Measurements from ENCODE around the gene TTC39C. TPM values are rescaled to one million over a fixed set of nuclear protein-coding genes. Genes with fewer than 3 reads are reported as not detected.

The TTC39C gene
- total RNA-seq, 4 donors from 2014 or later: 10.6 to 25.4 (median 12.9) TPM

DNA sequence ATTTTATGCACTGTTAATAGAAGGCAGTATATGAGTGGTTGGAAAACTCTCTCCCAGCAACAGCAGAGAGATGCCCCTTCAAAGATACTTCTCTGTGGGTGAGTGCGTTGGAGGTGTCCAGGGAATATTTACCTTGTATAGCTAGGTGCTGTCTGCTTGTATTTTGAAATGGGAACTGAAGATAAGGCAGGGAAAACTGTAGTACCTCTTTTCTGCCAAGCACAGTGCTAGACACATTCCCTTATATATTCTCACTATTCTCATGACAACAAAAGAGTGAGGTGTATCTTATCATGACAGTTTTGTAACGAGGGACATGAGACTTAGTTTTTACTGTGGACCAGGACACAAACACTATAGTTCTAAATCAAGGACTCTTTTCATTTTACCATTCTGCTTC, 2.1 kb downstream of the TTC39C start:
- H3K4me1 ChIP-seq: peaks cover 3 to 7% of the 10 kb centered on the region in 2 donors
- H3K27ac ChIP-seq: no peak overlapping the region
- H3K27me3 ChIP-seq: no peaks in the 10 kb centered on the region
- intact Hi-C loops (cut with DNase I): no loop called here
- 80 to 87% methylated on average over 2 of the region's 2 CpGs for WGBS, 2 donors
- no peak for TF ChIP-seq POLR2A (IDR thresholded peaks at IDR 0.05)
- TF ChIP-seq, protein P1, sequence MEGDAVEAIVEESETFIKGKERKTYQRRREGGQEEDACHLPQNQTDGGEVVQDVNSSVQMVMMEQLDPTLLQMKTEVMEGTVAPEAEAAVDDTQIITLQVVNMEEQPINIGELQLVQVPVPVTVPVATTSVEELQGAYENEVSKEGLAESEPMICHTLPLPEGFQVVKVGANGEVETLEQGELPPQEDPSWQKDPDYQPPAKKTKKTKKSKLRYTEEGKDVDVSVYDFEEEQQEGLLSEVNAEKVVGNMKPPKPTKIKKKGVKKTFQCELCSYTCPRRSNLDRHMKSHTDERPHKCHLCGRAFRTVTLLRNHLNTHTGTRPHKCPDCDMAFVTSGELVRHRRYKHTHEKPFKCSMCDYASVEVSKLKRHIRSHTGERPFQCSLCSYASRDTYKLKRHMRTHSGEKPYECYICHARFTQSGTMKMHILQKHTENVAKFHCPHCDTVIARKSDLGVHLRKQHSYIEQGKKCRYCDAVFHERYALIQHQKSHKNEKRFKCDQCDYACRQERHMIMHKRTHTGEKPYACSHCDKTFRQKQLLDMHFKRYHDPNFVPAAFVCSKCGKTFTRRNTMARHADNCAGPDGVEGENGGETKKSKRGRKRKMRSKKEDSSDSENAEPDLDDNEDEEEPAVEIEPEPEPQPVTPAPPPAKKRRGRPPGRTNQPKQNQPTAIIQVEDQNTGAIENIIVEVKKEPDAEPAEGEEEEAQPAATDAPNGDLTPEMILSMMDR (IDR thresholded peaks at IDR 0.05): peak in 1 of 6 experiments; percentile 16
- H3K4me3 ChIP-seq (replicated peaks in 1 of 3): no peak overlapping the region
- DNase-seq: no peak
- H3K9me3 ChIP-seq: no peaks in the 10 kb centered on the region
- no peaks in the 10 kb centered on the region for H3K36me3 ChIP-seq

DNA sequence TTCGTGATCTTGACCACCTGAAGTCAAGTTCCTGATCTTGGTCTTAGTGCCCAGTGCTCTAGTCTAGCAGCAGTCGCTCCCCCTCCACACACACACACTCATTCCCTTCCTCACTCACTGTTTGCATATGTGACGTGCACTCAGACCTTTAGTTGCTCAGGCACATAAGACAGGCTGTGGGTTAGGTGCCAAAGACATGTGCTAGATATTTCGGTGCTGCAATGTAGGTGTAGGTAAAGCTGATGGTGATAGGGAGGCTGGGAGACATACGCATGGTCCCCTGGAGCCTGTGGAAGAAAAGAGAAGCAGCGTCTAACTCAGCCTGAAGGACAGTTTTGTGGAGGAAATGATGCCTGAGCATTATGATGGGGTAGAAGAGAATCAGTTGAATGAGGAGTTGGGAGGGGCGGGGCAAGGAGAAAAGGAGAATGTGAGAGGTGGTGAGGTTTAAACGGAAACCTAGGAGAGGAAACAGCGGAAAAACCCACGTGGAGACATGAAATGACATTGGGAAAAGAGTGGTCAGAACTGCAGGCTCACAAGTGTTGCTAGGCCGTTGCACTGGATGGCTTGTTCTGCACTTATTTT, 3.8 kb downstream of the TTC39C start:
- H3K36me3 ChIP-seq: no peaks in the 10 kb centered on the region
- WGBS, 2 donors: 92 to 97% methylated on average over 11 of the region's 11 CpGs

DNA sequence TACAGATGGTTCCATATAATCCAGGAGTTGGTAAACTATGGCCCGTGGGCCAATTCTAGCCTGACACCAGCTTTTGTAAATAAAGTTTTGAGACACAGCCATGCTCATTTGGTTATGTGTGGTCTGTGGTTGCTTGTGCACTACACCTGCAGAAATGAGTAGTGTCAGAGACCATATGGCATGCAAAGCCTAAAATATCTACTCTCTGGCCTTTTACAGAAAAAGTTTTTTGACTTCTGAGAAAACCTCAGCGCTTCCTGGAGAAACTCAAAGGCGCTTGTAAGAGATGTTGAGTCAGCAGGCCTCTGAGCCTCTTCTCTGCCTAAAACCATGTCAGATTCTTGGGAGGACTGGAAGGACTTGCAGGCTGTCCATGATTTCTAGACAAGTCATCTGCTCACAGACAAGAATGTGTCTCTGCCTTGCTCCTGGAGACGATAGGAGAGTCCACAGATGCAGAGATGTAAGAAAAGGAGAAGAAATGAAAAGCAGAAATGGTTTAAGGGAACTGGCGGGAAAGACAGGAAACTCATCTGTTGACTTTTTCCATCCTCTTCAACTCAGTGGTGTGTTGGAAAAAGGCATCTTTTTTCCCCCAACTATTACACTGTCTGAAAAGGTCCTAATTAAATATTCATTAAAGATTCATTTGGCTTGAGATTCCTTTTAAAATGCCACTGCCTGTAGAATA, 5.2 kb downstream of the TTC39C start:
- Histone ChIP-seq H3K36me3 (no peaks in the 10 kb centered on the region), H3K4me3 (replicated peaks in 1 of 3) (no peak overlapping the region), H3K9me3 (no peaks in the 10 kb centered on the region), H3K27me3 (no peaks in the 10 kb centered on the region), H3K27ac (no peak overlapping the region), H3K4me1 (peaks cover 0 to 4% of the 10 kb centered on the region in 2 donors)
- TF ChIP-seq, protein P1 (IDR thresholded peaks at IDR 0.05): no peak
- no peak for TF ChIP-seq POLR2A (IDR thresholded peaks at IDR 0.05)
- DNase-seq: no peak
- 88 to 90% methylated on average over 5 of the region's 5 CpGs for WGBS, 2 donors
- intact Hi-C loops (cut with DNase I): no loop called here

More for the DNA sequence above, 3.8 kb downstream of the TTC39C start:
- H3K27ac ChIP-seq: no peak overlapping the region
- no peak overlapping the region for H3K4me3 ChIP-seq (replicated peaks in 1 of 3)
- no peaks in the 10 kb centered on the region for H3K27me3 ChIP-seq
- intact Hi-C loops (cut with DNase I): no loop called here
- H3K4me1 ChIP-seq: peaks cover 3 to 7% of the 10 kb centered on the region in 2 donors
- TF ChIP-seq POLR2A (IDR thresholded peaks at IDR 0.05): no peak
- TF ChIP-seq, protein P1 (IDR thresholded peaks at IDR 0.05): no peak
- no peaks in the 10 kb centered on the region for H3K9me3 ChIP-seq
- no peak for DNase-seq

DNA sequence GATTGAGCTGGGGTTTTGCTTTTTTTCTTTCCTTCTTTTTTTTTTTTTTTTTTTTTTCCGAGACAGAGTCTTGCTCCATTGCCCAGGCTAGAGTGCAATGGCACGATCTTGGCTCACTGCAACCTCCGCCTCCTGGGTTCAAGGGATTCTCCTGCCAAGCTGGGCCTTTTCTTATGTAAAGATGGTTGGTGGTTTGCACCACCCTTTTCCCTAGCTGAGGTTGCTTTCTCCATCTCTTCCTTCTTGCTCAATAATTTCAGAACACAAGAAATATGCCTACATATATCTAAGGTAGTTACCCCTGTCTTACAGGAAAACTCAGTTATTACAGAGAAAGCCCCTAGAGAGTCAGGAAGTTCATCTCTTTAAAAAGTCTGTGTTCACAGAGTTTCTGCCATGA, 7.0 kb downstream of the TTC39C start:
- 84 to 88% methylated on average over 3 of the region's 3 CpGs for WGBS, 2 donors
- DNase-seq: no peak
- Histone ChIP-seq H3K4me3 (replicated peaks in 1 of 3) (no peak overlapping the region), H3K9me3 (no peaks in the 10 kb centered on the region), H3K4me1 (no peaks in the 10 kb centered on the region), H3K27me3 (no peaks in the 10 kb centered on the region), H3K27ac (no peak overlapping the region), H3K36me3 (no peaks in the 10 kb centered on the region)
- TF ChIP-seq, protein P1 (IDR thresholded peaks at IDR 0.05): no peak
- TF ChIP-seq POLR2A (IDR thresholded peaks at IDR 0.05): no peak
- intact Hi-C loops (cut with DNase I): no loop called here

DNA sequence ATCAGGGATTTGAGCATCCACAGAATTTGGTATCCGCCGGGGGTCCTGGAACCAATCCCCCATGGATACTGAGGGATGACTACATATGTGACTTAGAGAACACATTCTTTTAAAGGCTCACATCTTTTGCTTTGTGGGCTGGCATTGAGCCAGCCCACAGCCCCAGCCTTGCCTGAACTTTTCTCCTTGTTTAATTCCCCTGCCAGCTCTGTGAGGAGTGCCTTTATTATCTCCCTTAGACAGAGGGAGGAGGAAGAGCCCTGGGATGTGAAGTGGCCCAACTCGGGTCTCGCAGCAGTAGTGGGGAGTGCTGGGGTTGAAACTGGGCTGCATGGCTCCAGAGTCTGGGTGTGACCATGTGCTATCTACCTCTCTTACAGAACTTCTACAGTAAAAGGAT, 7.6 kb downstream of the TTC39C start:
- Histone ChIP-seq H3K36me3 (no peaks in the 10 kb centered on the region), H3K9me3 (no peaks in the 10 kb centered on the region), H3K4me3 (replicated peaks in 1 of 3) (no peak overlapping the region), H3K4me1 (no peaks in the 10 kb centered on the region), H3K27me3 (no peaks in the 10 kb centered on the region), H3K27ac (no peak overlapping the region)
- DNase-seq: no peak
- intact Hi-C loops (cut with DNase I): no loop called here
- TF ChIP-seq, protein P1 (IDR thresholded peaks at IDR 0.05): no peak
- TF ChIP-seq POLR2A (IDR thresholded peaks at IDR 0.05): no peak
- 82 to 84% methylated on average over 4 of the region's 4 CpGs for WGBS, 2 donors

Data from thyroid gland (tissue), 4 donors.